SU-DHL-6 (cell line): ENCODE data around the gene P4HB.

ENCODE experiments used
- CTCF ChIP-seq: fragments of 200-600 bp; sonication (generic); IDR thresholded peaks from one replicate; pipeline ENCODE4 v1.5.1; 2017; ENCODE audit warnings: antibody characterized with exemption, mild to moderate bottlenecking, low read length, moderate library complexity; ENCODE audit not compliant: insufficient read depth, poor library complexity, severe bottlenecking
- EZH2phosphoT487 ChIP-seq: fragments of 200-600 bp; sonication (generic), shearing (Covaris generic); conservative IDR thresholded peaks from 2 replicates; pipeline ENCODE4 v1.6.1; 2018; ENCODE audit warnings: mild to moderate bottlenecking, antibody characterized with exemption, low read length, moderate library complexity, mixed read lengths

GRCh38 chr17:81871387-81872230 is 11.3 kb upstream of the P4HB start:
- TF ChIP-seq CTCF (no peak), EZH2phosphoT487 (no peak)
